ENCODE results near the gene TMEM86B. TPM values are rescaled to one million over a fixed set of nuclear protein-coding genes. Genes with fewer than 3 reads are reported as not detected.
A peak's percentile ranks its signal among the peaks of the same experiment; 100 is the strongest.

TMEM86B gene
- total RNA-seq, 4 donors from 2014 or later: 1.1 to 3.6 (median 2.2) TPM; not detected in 1

DNA sequence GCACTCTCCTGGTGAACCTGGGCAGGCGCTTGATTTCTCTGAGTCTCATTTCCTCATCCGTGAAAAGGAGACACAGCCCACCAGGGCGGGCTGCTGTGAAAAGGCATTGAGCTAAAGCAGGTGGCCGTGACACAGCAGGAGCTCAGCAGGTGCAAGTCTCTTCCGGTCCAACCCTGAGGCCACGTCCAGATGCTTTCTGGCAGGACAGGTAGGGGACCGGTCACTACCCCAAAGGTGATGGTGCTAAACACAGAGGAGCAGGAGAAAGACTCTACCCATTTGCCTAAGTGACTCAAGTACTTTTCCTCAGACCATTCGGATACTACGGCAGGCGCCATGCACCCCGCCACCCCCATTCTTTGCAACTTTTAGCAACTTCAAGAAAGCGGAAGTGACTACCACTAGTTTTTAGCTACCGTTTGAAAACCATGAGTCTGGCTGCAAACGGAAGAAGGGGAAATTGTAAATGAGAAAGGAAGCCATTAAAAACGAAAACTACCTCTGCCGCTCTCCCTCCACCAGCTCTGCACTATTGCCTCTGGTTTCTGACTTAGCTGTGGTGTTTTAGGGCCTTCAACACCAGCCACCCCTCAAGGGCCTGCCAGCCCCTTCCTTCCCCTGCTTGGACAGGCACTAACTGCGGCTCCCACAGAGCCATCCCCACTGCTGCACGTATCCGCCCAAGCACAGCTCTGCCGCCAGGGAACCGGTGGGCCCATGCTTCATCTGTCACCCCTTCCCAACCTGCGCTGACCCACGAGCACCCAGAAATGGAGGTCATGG is 25.5 kb upstream of the TMEM86B start:
- H3K36me3 ChIP-seq: peaks cover 0 to 9% (median 0%) of the 10 kb centered on the region in 3 donors
- DNase-seq: no peak
- H3K27me3 ChIP-seq: no peaks in the 10 kb centered on the region
- TF ChIP-seq, protein P1, sequence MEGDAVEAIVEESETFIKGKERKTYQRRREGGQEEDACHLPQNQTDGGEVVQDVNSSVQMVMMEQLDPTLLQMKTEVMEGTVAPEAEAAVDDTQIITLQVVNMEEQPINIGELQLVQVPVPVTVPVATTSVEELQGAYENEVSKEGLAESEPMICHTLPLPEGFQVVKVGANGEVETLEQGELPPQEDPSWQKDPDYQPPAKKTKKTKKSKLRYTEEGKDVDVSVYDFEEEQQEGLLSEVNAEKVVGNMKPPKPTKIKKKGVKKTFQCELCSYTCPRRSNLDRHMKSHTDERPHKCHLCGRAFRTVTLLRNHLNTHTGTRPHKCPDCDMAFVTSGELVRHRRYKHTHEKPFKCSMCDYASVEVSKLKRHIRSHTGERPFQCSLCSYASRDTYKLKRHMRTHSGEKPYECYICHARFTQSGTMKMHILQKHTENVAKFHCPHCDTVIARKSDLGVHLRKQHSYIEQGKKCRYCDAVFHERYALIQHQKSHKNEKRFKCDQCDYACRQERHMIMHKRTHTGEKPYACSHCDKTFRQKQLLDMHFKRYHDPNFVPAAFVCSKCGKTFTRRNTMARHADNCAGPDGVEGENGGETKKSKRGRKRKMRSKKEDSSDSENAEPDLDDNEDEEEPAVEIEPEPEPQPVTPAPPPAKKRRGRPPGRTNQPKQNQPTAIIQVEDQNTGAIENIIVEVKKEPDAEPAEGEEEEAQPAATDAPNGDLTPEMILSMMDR (IDR thresholded peaks at IDR 0.05): no peak
- no peak for TF ChIP-seq POLR2A (IDR thresholded peaks at IDR 0.05)
- intact Hi-C loops (cut with DNase I): no loop called here
- 61 to 70% methylated on average over 20 of the region's 23 CpGs for WGBS, 2 donors
- H3K9me3 ChIP-seq: no peaks in the 10 kb centered on the region
- H3K4me1 ChIP-seq: peaks cover 65 to 91% (median 65%) of the 10 kb centered on the region in 3 donors
- peak overlapping the region in 3 of 4 donors; percentile 27 to 99 (median 98) for H3K4me3 ChIP-seq
- H3K27ac ChIP-seq: peak overlapping the region; percentile 57 to 83 (median 71)

DNA sequence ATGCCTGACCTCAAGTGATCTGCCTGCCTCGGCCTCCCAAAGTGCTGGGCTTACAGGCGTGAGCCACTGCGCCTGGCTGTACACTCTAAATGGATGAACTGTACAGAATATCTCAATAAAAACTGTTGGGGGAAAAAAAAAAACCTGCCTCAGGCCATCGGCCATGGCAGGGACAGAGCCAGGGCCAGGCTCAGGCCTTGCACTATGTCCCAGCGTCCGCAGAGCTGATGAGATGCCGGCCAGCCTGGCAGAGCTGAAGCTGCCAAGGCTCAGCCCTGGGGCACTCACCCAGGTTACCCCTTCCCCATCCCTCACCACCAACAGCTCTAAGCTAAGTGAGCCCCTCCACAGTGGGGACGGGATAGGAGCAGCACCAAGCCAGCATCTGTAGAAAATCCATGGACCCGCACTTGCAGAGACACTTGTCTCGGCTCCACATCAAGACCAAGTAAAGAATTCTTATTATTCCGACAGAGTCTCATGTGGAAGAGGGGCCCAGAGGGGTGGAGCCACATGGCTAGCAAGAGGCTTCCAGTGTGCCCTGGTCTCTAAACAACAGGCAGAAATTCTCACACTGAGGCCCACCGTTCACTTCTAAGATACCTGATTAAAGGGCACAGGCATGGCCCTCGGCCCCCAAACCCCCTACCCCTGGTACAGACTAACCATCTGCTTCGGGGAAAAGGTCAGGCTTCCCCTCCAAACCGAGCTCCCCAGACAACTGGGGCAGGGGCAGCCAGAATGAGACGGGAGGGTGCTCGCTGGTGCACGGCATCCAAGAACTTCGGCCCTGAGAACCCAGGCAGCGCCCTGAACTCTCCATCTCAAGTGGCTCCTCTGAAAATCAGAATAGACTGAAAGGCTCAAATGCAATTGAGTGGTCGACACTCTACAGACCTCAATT is 24.4 kb upstream of the TMEM86B start:
- H3K4me1 ChIP-seq: peaks cover 66 to 100% (median 71%) of the 10 kb centered on the region in 3 donors
- no peaks in the 10 kb centered on the region for H3K27me3 ChIP-seq
- H3K27ac ChIP-seq: peak overlapping the region in 3 of 4 donors; percentile 2 to 76 (median 39)
- DNase-seq: no peak
- WGBS, 2 donors: 75 to 82% methylated on average over 6 to 10 of the region's 21 CpGs
- peaks cover 0 to 10% (median 0%) of the 10 kb centered on the region in 3 donors for H3K36me3 ChIP-seq
- H3K4me3 ChIP-seq: peak overlapping the region in 1 of 4 donors; percentile 99
- no peak for TF ChIP-seq POLR2A (IDR thresholded peaks at IDR 0.05)
- TF ChIP-seq, protein P1 (IDR thresholded peaks at IDR 0.05): no peak
- intact Hi-C loops (cut with DNase I): no loop called here
- no peaks in the 10 kb centered on the region for H3K9me3 ChIP-seq

DNA sequence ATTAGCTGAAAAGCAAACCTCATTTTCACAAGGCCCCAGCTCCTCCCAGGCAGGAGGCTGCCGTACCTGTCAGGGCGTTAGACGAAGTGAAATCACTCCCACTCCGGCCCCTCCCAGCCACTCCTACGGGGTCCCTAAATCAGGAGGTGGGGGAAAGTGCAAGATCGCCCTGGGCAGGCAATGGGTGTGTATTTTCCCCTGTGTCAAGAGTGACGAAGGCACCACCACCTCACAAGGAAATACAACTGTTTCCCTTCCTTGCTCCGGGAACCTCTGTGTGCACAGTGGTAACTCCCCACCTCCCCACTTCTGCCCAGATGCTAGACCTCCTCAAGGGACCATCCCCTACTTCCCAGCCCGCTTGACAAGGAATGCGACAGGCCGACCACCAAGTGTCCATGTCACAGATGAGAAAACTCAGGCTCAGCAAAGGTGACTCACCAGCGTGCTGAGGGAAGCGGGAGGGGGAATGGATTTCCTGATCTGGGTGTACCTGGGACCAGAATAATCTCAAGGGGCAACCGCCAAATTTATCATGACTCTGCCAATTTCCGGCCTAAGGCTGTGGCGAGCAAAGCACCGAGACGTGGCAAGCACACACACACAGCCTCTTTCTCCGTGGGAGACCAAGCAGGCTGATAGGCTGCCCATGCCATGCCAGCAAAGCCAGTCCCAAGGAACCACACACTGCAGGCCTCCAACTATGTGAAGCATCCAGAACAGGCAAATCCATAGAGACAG is 22.9 kb upstream of the TMEM86B start:
- Histone ChIP-seq H3K4me3 (peak overlapping the region in 1 of 4 donors; percentile 34), H3K27ac (peak overlapping the region; percentile 54 to 76 (median 74)), H3K36me3 (peaks cover 5 to 25% (median 7%) of the 10 kb centered on the region in 3 donors), H3K27me3 (no peaks in the 10 kb centered on the region), H3K9me3 (no peaks in the 10 kb centered on the region), H3K4me1 (peaks cover 61 to 96% (median 65%) of the 10 kb centered on the region in 3 donors)
- intact Hi-C loops (cut with DNase I): no loop called here
- WGBS, 2 donors: 18 to 27% methylated on average over 5 to 8 of the region's 19 CpGs
- DNase-seq: no peak
- no peak for TF ChIP-seq POLR2A (IDR thresholded peaks at IDR 0.05)
- TF ChIP-seq, protein P1 (IDR thresholded peaks at IDR 0.05): no peak

DNA sequence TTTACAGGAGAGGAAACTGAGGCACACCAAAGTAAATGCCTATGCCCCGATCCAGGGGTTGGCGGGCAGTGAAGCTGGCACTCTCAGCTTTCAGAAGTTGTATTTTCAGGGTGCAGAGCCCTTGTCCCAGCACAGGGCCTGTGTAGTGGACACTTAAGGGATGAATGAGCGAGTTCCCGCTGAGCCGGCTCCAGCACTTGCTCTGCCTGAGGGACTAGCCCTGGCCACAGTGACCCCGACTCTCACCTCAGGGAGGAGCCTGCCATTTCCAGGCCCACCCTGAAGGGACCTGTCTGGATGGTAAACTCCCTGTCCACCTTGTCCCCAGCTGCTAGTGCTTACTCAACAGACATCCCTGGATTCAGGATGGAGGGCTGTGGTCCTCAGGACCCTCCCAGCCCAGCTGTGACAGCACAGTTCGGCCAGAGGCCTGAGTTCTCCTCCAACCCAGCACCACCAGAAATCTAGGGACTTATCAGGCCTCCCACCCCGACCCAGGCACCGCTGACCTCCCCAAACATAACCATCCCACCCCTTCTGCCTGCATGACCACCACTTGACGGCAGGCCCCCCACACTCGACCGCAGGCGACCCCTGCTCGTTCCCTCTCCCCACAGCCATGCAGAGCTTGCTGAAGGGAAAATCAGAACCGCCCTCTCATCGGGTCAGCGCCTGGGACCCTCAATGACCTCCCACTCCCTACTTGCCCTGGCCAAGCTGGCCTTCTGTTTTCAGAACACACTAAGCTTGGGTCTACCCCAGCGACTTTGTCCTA is 21.9 kb upstream of the TMEM86B start:
- 90 to 93% methylated on average over 12 to 16 of the region's 18 CpGs for WGBS, 2 donors
- Histone ChIP-seq H3K4me3 (no peak overlapping the region), H3K4me1 (peaks cover 52 to 85% (median 54%) of the 10 kb centered on the region in 3 donors), H3K27me3 (no peaks in the 10 kb centered on the region), H3K36me3 (peaks cover 15 to 36% (median 15%) of the 10 kb centered on the region in 3 donors), H3K9me3 (no peaks in the 10 kb centered on the region), H3K27ac (peak overlapping the region; percentile 54 to 76 (median 74))
- no peak for DNase-seq
- intact Hi-C loops (cut with DNase I): no loop called here
- TF ChIP-seq, protein P1 (IDR thresholded peaks at IDR 0.05): no peak
- no peak for TF ChIP-seq POLR2A (IDR thresholded peaks at IDR 0.05)
